ENCODE results near the gene MCUB. TPM values are rescaled to one million over a fixed set of nuclear protein-coding genes. Genes with fewer than 3 reads are reported as not detected.

Gene MCUB
- total and polyA plus RNA-seq, 9 of the 15 experiments (the other 6 are each of a cell fraction or from before 2014, with no cell fraction given), result 1.4 to 21.5 (median 5.4) TPM

- no peak for FAIRE-seq
- no peaks in the 10 kb centered on the region for H3K79me2 ChIP-seq (ENCODE audit: control insufficient read depth, insufficient read depth, low read length)
- POLR2A ChIA-PET, result no interaction called here
Observed at GRCh38 chr4:109665783-109666485, 105.9 kb downstream of the MCUB start.

DNA sequence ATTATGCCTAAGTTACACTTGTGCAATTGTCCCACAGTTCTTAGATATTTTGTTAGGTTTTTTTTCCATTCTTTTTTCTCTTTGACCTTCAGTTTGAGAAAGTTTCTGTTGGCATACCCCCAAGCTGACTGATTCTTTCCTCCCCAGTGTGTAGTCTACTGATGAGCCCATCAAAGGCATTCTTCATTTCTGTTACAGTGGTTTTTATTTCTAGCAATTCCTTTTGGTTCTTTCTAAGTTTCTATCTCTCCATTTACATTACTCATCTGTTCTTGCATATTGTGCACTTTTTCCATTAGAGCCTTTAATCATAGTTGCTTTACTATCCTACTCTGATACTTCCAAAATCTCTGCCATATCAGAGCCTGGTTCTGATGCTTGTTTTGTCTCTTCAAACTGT, 111.3 kb downstream of the MCUB start:
- no peak for TF ChIP-seq SMAD3 (CRISPR knock-in tag; conservative IDR thresholded peaks at IDR 0.05)
- peak in 1 of 2 experiments; percentile 75; a peak in 1 of 3 replicates for TF ChIP-seq CBX3 (IDR thresholded peaks at IDR 0.05; ENCODE audit: borderline replicate concordance in 1 of 2, low read length in 2 of 2)
- no peak overlapping the region for H3K4me3 ChIP-seq
- no peaks in the 10 kb centered on the region for H3K4me1 ChIP-seq (replicated peaks in 1 of 2; ENCODE audit: control insufficient read depth in 2 of 2, insufficient read depth in 2 of 2, low read length in 2 of 2)
- ATAC-seq (no peak), DNase-seq (ENCODE audit: extremely low read depth in 1 of 4, low spot score in 3 of 4) (no peak), FAIRE-seq (no peak)
- H3K79me2 ChIP-seq (ENCODE audit: control insufficient read depth, insufficient read depth, low read length), result no peaks in the 10 kb centered on the region
- POLR2A ChIA-PET, result no interaction called here
- no peaks in the 10 kb centered on the region for H3K27me3 ChIP-seq (ENCODE audit: control insufficient read depth in 2 of 2, insufficient read depth in 2 of 2, low read length in 2 of 2)
- no peaks in the 10 kb centered on the region for H3K36me3 ChIP-seq (ENCODE audit: control insufficient read depth, insufficient read depth, low read length)
- intact Hi-C loops (cut with micrococcal nuclease), result no loop called here
- CTCF ChIA-PET (ENCODE audit: low intra/inter-chr PET ratio), result no interaction called here
- in situ Hi-C loops (cut with MboI), result no loop called here
- H3K27ac ChIP-seq (ENCODE audit: extremely low read depth, low read depth, low read length), result no peak overlapping the region
- no TSS peak for BruUV-seq (replicated peaks)
- H3K9me3 ChIP-seq (replicated peaks; ENCODE audit: control insufficient read depth, insufficient read depth, low read depth, low read length), result 0 out of 2 replicates have a peak, but pooled peaks cover 2% of the 10 kb centered on the region
- no peak overlapping the region for H3K9ac ChIP-seq (ENCODE audit: insufficient read depth in 1 of 2, low read depth in 2 of 2, low read length in 2 of 2)
- no peak overlapping the region for H3K4me2 ChIP-seq (ENCODE audit: insufficient read depth, low read length)
- H2AFZ ChIP-seq (ENCODE audit: low read depth, low read length), result no peak overlapping the region
- no peaks in the 10 kb centered on the region for H4K20me1 ChIP-seq (replicated peaks; ENCODE audit: control insufficient read depth, insufficient read depth, low read length)
- H3K9me1 ChIP-seq (ENCODE audit: control insufficient read depth, insufficient read depth, low read length), result no peaks in the 10 kb centered on the region

More at GRCh38 chr4:109665783-109666485, 105.9 kb downstream of the MCUB start:
- 0 out of 4 replicates have a peak, but pooled peaks of 1 of the 2 experiments have one; percentile 26 for TF ChIP-seq NRF1 (conservative IDR thresholded peaks at IDR 0.05 in 1 of 2, IDR thresholded peaks at IDR 0.05 in 1 of 2)
- no peak for TF ChIP-seq ATF1 (CRISPR knock-in tag; IDR thresholded peaks at IDR 0.05)
- TF ChIP-seq ATF1 (tag; IDR thresholded peaks at IDR 0.05), result no peak
- 12% methylated on average over 5 of the region's 5 CpGs for WGBS (ENCODE audit: insufficient coverage, low coverage, missing lambda C conversion rate)
- intact Hi-C loops (cut with micrococcal nuclease) (no loop called here), in situ Hi-C loops (cut with MboI) (no loop called here)
- H3K4me1 ChIP-seq (replicated peaks in 1 of 2; ENCODE audit: control insufficient read depth in 2 of 2, insufficient read depth in 2 of 2, low read length in 2 of 2), result no peaks in the 10 kb centered on the region
- CTCF ChIA-PET (ENCODE audit: low intra/inter-chr PET ratio), result no interaction called here
- DNase-seq (ENCODE audit: extremely low read depth in 1 of 4, low spot score in 3 of 4), result no peak
- no peaks in the 10 kb centered on the region for H3K36me3 ChIP-seq (ENCODE audit: control insufficient read depth, insufficient read depth, low read length)
- no peaks in the 10 kb centered on the region for H3K9me3 ChIP-seq (replicated peaks; ENCODE audit: control insufficient read depth, insufficient read depth, low read depth, low read length)
- H3K9me1 ChIP-seq (ENCODE audit: control insufficient read depth, insufficient read depth, low read length), result no peaks in the 10 kb centered on the region
- no TSS peak for BruUV-seq (replicated peaks)
- no peaks in the 10 kb centered on the region for H4K20me1 ChIP-seq (replicated peaks; ENCODE audit: control insufficient read depth, insufficient read depth, low read length)
- H3K9ac ChIP-seq (ENCODE audit: insufficient read depth in 1 of 2, low read depth in 2 of 2, low read length in 2 of 2), result no peak overlapping the region
- H3K4me2 ChIP-seq (ENCODE audit: insufficient read depth, low read length), result no peak overlapping the region
- ATAC-seq, result no peak
- no peak overlapping the region for H3K4me3 ChIP-seq
- H3K27me3 ChIP-seq (ENCODE audit: control insufficient read depth in 2 of 2, insufficient read depth in 2 of 2, low read length in 2 of 2), result no peaks in the 10 kb centered on the region; a peak in 1 of 5 replicates
- no peak overlapping the region for H2AFZ ChIP-seq (ENCODE audit: low read depth, low read length)
- H3K27ac ChIP-seq (ENCODE audit: extremely low read depth, low read depth, low read length), result no peak overlapping the region
